Lower leg skin (tissue), 3 donors: Measurements from ENCODE around the gene AK8.

Experiments used
- CTCF ChIP-seq, 3 donors: fragments of 450-650 bp; IDR thresholded peaks; one replicate each; pipeline ENCODE4 v1.5.1; 2016; ENCODE audit warnings: antibody characterized with exemption in 3 of 3, mild to moderate bottlenecking in 3 of 3, moderate library complexity in 2 of 3
- POLR2A ChIP-seq, 2 donors: fragments of 450-650 bp; IDR thresholded peaks; one replicate each; pipeline ENCODE4 v1.6.1; 2016 to 2017; ENCODE audit warnings: antibody characterized with exemption in 2 of 2, mild to moderate bottlenecking in 1 of 2, moderate library complexity in 1 of 2

GRCh38 chr9:132832171-132832881 lies 45.8 kb downstream of the AK8 start:
- TF ChIP-seq CTCF (IDR thresholded peaks at IDR 0.05) (no peak), POLR2A (IDR thresholded peaks at IDR 0.05) (no peak)
